HG02759 (cell line): ENCODE results near the gene DROSHA.

Source experiments
- ATAC-seq: cut with Tn5 transposase; IDR thresholded peaks from one replicate; pipeline ENCODE4 v1.9.1; 2021; ENCODE audit warnings: mild to moderate bottlenecking, moderate library complexity; ENCODE audit not compliant: unreplicated experiment

The DROSHA gene

GRCh38 chr5:31530541-31531265 lies 1.2 kb downstream of the DROSHA start:
- ATAC-seq, result no peak

GRCh38 chr5:31523041-31523440 lies 8.9 kb downstream of the DROSHA start:
- no peak for ATAC-seq

GRCh38 chr5:31516802-31517201 lies 15.1 kb downstream of the DROSHA start:
- ATAC-seq, result no peak

- ATAC-seq, result no peak
These were observed 20.6 kb downstream of the DROSHA start for GRCh38 chr5:31511305-31511704.

- no peak for ATAC-seq
These were observed 27.4 kb downstream of the DROSHA start for GRCh38 chr5:31504529-31504928.

- ATAC-seq, result no peak
These were observed 29.4 kb downstream of the DROSHA start for GRCh38 chr5:31502506-31502905.

- no peak for ATAC-seq
These were observed 31.6 kb downstream of the DROSHA start for GRCh38 chr5:31500256-31500655.

- no peak for ATAC-seq
These were observed 35.0 kb downstream of the DROSHA start for GRCh38 chr5:31496891-31497290.

- ATAC-seq, result no peak
These were observed 35.6 kb downstream of the DROSHA start for GRCh38 chr5:31496301-31496700.

- ATAC-seq, result no peak
These were observed 36.6 kb downstream of the DROSHA start for GRCh38 chr5:31495336-31495735.

- ATAC-seq, result no peak
These were observed 39.0 kb downstream of the DROSHA start for GRCh38 chr5:31492869-31493268.

GRCh38 chr5:31487506-31487905 lies 44.4 kb downstream of the DROSHA start:
- no peak for ATAC-seq

GRCh38 chr5:31486441-31486840 lies 45.5 kb downstream of the DROSHA start:
- no peak for ATAC-seq

GRCh38 chr5:31485376-31486207 lies 46.3 kb downstream of the DROSHA start:
- no peak for ATAC-seq

GRCh38 chr5:31481531-31482165 lies 50.2 kb downstream of the DROSHA start:
- no peak for ATAC-seq

GRCh38 chr5:31479706-31480105 lies 52.2 kb downstream of the DROSHA start:
- no peak for ATAC-seq

GRCh38 chr5:31478901-31479300 lies 53.0 kb downstream of the DROSHA start:
- no peak for ATAC-seq

GRCh38 chr5:31477971-31478370 lies 53.9 kb downstream of the DROSHA start:
- ATAC-seq, result no peak

GRCh38 chr5:31477516-31477915 lies 54.4 kb downstream of the DROSHA start:
- no peak for ATAC-seq

- no peak for ATAC-seq
These were observed 55.2 kb downstream of the DROSHA start for GRCh38 chr5:31476738-31477141.

- ATAC-seq, result no peak
These were observed 60.0 kb downstream of the DROSHA start for GRCh38 chr5:31471916-31472315.

- no peak for ATAC-seq
These were observed 60.9 kb downstream of the DROSHA start for GRCh38 chr5:31471040-31471439.
